H1 (cell line): Measurements from ENCODE around the gene XPNPEP3.

Experiments
- ATF3 ChIP-seq: IDR thresholded peaks from 2 replicates; pipeline ENCODE4 v1.6.1; 2011; ENCODE audit warnings: low read depth, mild to moderate bottlenecking, low read length; ENCODE audit not compliant: insufficient read depth
- JUND ChIP-seq: IDR thresholded peaks from 2 replicates; pipeline ENCODE4 v1.6.1; 2011; ENCODE audit warnings: mild to moderate bottlenecking, improper control_type of control experiment, low read length
- TAF1 ChIP-seq: IDR thresholded peaks from 2 replicates; pipeline ENCODE4 v1.6.1; 2011; ENCODE audit warnings: mild to moderate bottlenecking, low read depth, low read length
- TEAD4 ChIP-seq: IDR thresholded peaks from 2 replicates; pipeline ENCODE4 v1.6.1; 2012; ENCODE audit warnings: low read depth, low read length, inconsistent platforms, mixed read lengths
- TF ChIP-seq, protein P1 (sequence below), 3 experiments: IDR thresholded peaks; 1 replicate in 2 of 3; 2 replicates in 1 of 3; pipeline versions ENCODE4 v1.5.1 to v1.6.1; 2011; ENCODE audit warnings: low read length in 3 of 3, mild to moderate bottlenecking in 3 of 3, inconsistent platforms in 2 of 3, low read depth in 1 of 3, moderate library complexity in 1 of 3; ENCODE audit not compliant: insufficient read depth in 1 of 3; ENCODE audit errors: control extremely low read depth in 1 of 3

GRCh38 chr22:40957601-40958000 lies 100.7 kb downstream of the XPNPEP3 start:
- TF ChIP-seq, protein P1, sequence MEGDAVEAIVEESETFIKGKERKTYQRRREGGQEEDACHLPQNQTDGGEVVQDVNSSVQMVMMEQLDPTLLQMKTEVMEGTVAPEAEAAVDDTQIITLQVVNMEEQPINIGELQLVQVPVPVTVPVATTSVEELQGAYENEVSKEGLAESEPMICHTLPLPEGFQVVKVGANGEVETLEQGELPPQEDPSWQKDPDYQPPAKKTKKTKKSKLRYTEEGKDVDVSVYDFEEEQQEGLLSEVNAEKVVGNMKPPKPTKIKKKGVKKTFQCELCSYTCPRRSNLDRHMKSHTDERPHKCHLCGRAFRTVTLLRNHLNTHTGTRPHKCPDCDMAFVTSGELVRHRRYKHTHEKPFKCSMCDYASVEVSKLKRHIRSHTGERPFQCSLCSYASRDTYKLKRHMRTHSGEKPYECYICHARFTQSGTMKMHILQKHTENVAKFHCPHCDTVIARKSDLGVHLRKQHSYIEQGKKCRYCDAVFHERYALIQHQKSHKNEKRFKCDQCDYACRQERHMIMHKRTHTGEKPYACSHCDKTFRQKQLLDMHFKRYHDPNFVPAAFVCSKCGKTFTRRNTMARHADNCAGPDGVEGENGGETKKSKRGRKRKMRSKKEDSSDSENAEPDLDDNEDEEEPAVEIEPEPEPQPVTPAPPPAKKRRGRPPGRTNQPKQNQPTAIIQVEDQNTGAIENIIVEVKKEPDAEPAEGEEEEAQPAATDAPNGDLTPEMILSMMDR (IDR thresholded peaks at IDR 0.05; ENCODE audit: control extremely low read depth in 1 of 3, insufficient read depth in 1 of 3, low read depth in 1 of 3, low read length in 3 of 3): no peak
- TF ChIP-seq TEAD4 (no peak), JUND (no peak), TAF1 (no peak), ATF3 (no peak)
